ENCODE results near the gene CCT7. TPM values are rescaled to one million over a fixed set of nuclear protein-coding genes. Genes with fewer than 3 reads are reported as not detected.

Gene CCT7
- total RNA-seq, 1 donor from 2014 or later = 188 TPM

DNA sequence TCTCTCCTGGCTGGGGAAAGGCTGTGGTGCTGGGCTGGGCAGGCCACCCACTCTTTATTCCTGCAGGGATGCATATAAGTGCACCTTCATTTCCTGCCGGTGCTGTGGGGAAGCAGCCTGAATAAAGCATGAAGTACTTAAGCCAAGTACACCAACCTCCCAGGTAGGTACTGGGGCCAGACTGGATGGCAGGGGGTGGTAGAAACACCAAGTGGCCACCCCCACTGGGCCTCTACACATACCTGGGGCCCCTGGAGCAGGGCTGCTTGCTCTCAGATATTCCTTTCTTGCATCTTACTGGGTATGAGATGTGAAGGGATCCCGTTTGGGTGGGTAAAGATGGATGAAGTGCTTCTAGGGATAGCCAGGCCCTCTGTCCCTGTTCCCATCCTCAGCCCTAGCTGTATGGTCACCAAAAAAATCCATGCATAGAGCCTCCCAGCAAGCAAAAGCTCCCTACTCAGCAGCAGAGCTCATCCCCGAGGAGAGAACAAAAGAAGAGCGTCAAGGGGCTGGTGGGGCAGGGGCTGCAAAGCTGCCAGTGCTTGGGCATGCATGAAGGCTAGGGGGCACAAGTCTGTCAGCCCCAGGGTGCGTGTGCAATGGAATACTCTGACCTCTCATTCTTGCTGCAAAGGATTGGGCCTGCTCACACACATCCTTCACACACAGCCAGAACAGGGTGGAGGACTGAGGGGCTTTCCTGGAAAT, 22.0 kb downstream of the CCT7 start:
- Histone ChIP-seq H3K9me3 (no peaks in the 10 kb centered on the region), H3K27ac (no peak overlapping the region), H3K4me3 (no peak overlapping the region), H3K27me3 (no peaks in the 10 kb centered on the region), H3K4me1 (no peaks in the 10 kb centered on the region), H3K36me3 (peaks cover 0 to 28% of the 10 kb centered on the region in 2 donors)
- no peak for DNase-seq (ENCODE audit: extremely low spot score in 2 of 2)
- TF ChIP-seq POLR2A (IDR thresholded peaks at IDR 0.05) (no peak), POLR2AphosphoS5 (IDR thresholded peaks at IDR 0.05; ENCODE audit: insufficient read depth in 1 of 2, low read depth in 1 of 2) (no peak)
- TF ChIP-seq, protein P1, sequence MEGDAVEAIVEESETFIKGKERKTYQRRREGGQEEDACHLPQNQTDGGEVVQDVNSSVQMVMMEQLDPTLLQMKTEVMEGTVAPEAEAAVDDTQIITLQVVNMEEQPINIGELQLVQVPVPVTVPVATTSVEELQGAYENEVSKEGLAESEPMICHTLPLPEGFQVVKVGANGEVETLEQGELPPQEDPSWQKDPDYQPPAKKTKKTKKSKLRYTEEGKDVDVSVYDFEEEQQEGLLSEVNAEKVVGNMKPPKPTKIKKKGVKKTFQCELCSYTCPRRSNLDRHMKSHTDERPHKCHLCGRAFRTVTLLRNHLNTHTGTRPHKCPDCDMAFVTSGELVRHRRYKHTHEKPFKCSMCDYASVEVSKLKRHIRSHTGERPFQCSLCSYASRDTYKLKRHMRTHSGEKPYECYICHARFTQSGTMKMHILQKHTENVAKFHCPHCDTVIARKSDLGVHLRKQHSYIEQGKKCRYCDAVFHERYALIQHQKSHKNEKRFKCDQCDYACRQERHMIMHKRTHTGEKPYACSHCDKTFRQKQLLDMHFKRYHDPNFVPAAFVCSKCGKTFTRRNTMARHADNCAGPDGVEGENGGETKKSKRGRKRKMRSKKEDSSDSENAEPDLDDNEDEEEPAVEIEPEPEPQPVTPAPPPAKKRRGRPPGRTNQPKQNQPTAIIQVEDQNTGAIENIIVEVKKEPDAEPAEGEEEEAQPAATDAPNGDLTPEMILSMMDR (IDR thresholded peaks at IDR 0.05) = no peak
- intact Hi-C loops (cut with DNase I) = no loop called here

DNA sequence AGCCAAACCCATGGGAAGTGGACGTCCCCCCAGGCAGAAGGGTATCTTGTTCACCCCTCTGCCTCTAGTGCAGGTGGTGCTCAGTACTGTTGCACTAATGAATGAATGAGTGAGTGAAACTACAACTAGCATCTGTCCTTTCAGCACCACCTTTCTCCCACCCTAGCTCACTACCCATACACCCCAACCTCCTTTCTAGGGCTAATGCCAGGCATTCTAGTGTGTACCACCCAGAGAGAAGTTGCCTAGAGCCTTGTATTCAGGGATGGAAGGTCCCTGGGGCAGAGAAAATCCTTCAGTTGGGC, 22.5 kb downstream of the CCT7 start:
- no peak overlapping the region for H3K4me3 ChIP-seq
- H3K9me3 ChIP-seq = no peaks in the 10 kb centered on the region
- TF ChIP-seq, protein P1 (IDR thresholded peaks at IDR 0.05) = no peak
- TF ChIP-seq POLR2AphosphoS5 (IDR thresholded peaks at IDR 0.05; ENCODE audit: insufficient read depth in 1 of 2, low read depth in 1 of 2) (no peak), POLR2A (IDR thresholded peaks at IDR 0.05) (no peak)
- DNase-seq (ENCODE audit: extremely low spot score in 2 of 2) = no peak
- no peaks in the 10 kb centered on the region for H3K27me3 ChIP-seq
- no peaks in the 10 kb centered on the region for H3K4me1 ChIP-seq
- no peak overlapping the region for H3K27ac ChIP-seq
- H3K36me3 ChIP-seq = peaks cover 0 to 23% of the 10 kb centered on the region in 2 donors
- intact Hi-C loops (cut with DNase I) = no loop called here

DNA sequence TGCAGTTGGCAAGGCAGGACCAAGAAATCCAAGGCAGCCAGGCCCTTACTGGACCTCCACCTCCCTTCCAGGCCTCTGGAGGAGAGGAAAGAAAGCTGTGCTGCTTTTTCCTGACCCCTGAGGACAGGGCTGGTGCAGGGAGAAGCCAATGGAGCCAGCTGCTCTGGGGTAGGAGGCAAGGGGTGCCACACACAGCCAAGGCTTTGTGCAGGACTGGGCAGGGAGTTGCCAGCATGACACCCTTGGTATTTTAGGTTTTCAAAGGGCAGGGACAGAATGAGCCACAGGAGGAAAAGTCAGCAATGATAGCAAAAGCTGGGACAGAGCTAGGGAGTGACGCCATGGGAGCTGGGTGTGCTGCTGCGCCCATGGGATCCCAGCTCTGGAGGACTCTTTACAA, 22.9 kb downstream of the CCT7 start:
- TF ChIP-seq POLR2AphosphoS5 (IDR thresholded peaks at IDR 0.05; ENCODE audit: insufficient read depth in 1 of 2, low read depth in 1 of 2) (no peak), POLR2A (IDR thresholded peaks at IDR 0.05) (no peak)
- TF ChIP-seq, protein P1 (IDR thresholded peaks at IDR 0.05) = no peak
- Histone ChIP-seq H3K4me1 (no peaks in the 10 kb centered on the region), H3K9me3 (no peaks in the 10 kb centered on the region), H3K27me3 (no peaks in the 10 kb centered on the region), H3K36me3 (peaks cover 0 to 19% of the 10 kb centered on the region in 2 donors), H3K4me3 (no peak overlapping the region), H3K27ac (no peak overlapping the region)
- no peak for DNase-seq (ENCODE audit: extremely low spot score in 2 of 2)
- intact Hi-C loops (cut with DNase I) = no loop called here

DNA sequence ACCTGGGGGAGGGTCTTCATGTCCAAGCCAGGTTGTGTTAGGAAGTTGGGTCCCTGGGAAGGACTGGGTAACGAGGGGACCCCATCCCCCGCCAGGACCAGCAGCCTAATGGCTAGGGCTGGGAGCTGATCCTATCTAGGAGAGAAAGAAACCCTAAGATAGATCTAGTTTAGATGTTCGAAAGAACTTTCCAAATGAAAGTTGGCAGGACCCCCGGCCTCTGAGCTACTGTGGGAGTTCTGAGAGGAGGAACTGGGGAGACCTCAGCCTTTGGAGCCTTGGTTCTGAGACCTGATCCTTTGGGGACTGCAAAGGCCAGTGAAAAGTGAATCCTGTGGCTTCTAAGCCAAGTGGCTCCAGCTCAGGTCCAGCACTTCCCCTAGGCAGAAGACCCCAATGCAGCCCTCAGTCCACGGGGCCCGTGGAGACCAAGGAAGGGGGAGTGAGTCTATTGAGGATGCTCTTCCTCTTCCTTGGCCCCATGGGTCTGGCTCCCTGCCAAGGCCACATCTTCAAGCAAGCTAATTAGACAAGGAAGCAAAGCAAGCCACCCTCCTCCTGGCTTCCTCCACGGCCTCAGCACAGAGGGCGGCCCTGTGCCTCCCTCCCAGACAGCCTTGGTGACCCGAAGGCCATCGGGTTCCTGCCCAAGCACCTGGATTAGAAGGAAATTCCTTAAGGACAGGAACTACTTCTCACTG, 23.5 kb downstream of the CCT7 start:
- Histone ChIP-seq H3K27ac (no peak overlapping the region), H3K9me3 (no peaks in the 10 kb centered on the region), H3K4me1 (no peaks in the 10 kb centered on the region), H3K36me3 (peaks cover 0 to 13% of the 10 kb centered on the region in 2 donors), H3K4me3 (no peak overlapping the region), H3K27me3 (no peaks in the 10 kb centered on the region)
- TF ChIP-seq, protein P1 (IDR thresholded peaks at IDR 0.05) = no peak
- no peak for TF ChIP-seq POLR2A (IDR thresholded peaks at IDR 0.05)
- no peak for DNase-seq (ENCODE audit: extremely low spot score in 2 of 2)
- intact Hi-C loops (cut with DNase I) = no loop called here
